Peyer's patch (tissue), 4 donors: ENCODE measurements around the gene C1QTNF7. TPM values are rescaled to one million over a fixed set of nuclear protein-coding genes. Genes with fewer than 3 reads are reported as not detected.

Source experiments
- DNase-seq, 3 donors: peaks; one replicate each; pipeline ENCODE4 v3.0.0-alpha.2; 2017 to 2019
- H3K27ac ChIP-seq, 4 donors: fragments of 200-600 bp; sonication (generic); one replicate each; pipeline ENCODE4 v1.5.1; 2016 to 2019
- H3K27me3 ChIP-seq, 2 donors: fragments of 200-600 bp; sonication (generic); one replicate each; pipeline ENCODE4 v1.5.1; 2019
- H3K36me3 ChIP-seq, 3 donors: fragments of 200-600 bp; sonication (generic); one replicate each; pipeline ENCODE4 v1.5.1; 2016 to 2019
- H3K4me1 ChIP-seq, 4 donors: fragments of 200-600 bp; sonication (generic); one replicate each; pipeline ENCODE4 v1.5.1; 2016 to 2019
- H3K4me3 ChIP-seq, 4 donors: fragments of 200-600 bp; sonication (generic); 1 replicate in 3 of 4; 2 replicates in 1 of 4; pipeline ENCODE4 v1.5.1; 2016 to 2019; ENCODE audit warnings: mild to moderate bottlenecking in 1 of 4
- H3K9me3 ChIP-seq, 4 donors: fragments of 200-600 bp; sonication (generic); one replicate each; pipeline ENCODE4 v1.5.1; 2016 to 2019; ENCODE audit warnings: mild to moderate bottlenecking in 1 of 4
- CTCF ChIP-seq, 6 experiments: fragments of 450-650 bp in 4 of 6; fragments of 200-600 bp in 2 of 6; sonication (generic) in 1 of 6; IDR thresholded peaks; one replicate each; pipeline ENCODE4 v1.5.1; 2017 to 2019; ENCODE audit warnings: antibody characterized with exemption in 6 of 6, mild to moderate bottlenecking in 3 of 6, moderate library complexity in 1 of 6
- POLR2A ChIP-seq, 2 donors: fragments of 450-650 bp; IDR thresholded peaks; one replicate each; pipeline ENCODE4 v1.5.1; 2017; ENCODE audit warnings: antibody characterized with exemption in 2 of 2, mild to moderate bottlenecking in 2 of 2, moderate library complexity in 2 of 2
- total RNA-seq, 4 donors: library from RNA; depleted of rRNA; stranded (reverse); fragments of >200 nt; gene quantifications; one replicate each; pipeline ENCODE4 v1.1.0, GENCODE V29; 2016

C1QTNF7 gene
- total RNA-seq, 4 donors from 2014 or later: 1.2 to 5.0 (median 2.7) TPM

- no peaks in the 10 kb centered on the region for H3K9me3 ChIP-seq
- H3K27ac ChIP-seq: no peak overlapping the region
- no peaks in the 10 kb centered on the region for H3K4me1 ChIP-seq
- H3K36me3 ChIP-seq: no peaks in the 10 kb centered on the region
- DNase-seq: no peak
- H3K27me3 ChIP-seq: no peaks in the 10 kb centered on the region
- no peak for TF ChIP-seq CTCF (IDR thresholded peaks at IDR 0.05)
- no peak for TF ChIP-seq POLR2A (IDR thresholded peaks at IDR 0.05)
- no peak overlapping the region for H3K4me3 ChIP-seq
Measured at GRCh38 chr4:15385515-15385914, 42.3 kb upstream of the C1QTNF7 start.

GRCh38 chr4:15385928-15386327 is 41.9 kb upstream of the C1QTNF7 start:
- H3K27ac ChIP-seq: no peak overlapping the region

GRCh38 chr4:15390494-15390893 is 37.3 kb upstream of the C1QTNF7 start:
- no peaks in the 10 kb centered on the region for H3K36me3 ChIP-seq
- no peak for DNase-seq
- H3K27ac ChIP-seq: no peak overlapping the region
- H3K9me3 ChIP-seq: no peaks in the 10 kb centered on the region
- no peaks in the 10 kb centered on the region for H3K27me3 ChIP-seq
- no peaks in the 10 kb centered on the region for H3K4me1 ChIP-seq
- no peak overlapping the region for H3K4me3 ChIP-seq
- TF ChIP-seq POLR2A (IDR thresholded peaks at IDR 0.05): no peak
- TF ChIP-seq CTCF (IDR thresholded peaks at IDR 0.05): no peak

More at GRCh38 chr4:15385928-15386327, 41.9 kb upstream of the C1QTNF7 start:
- Histone ChIP-seq H3K27me3 (no peaks in the 10 kb centered on the region), H3K4me1 (no peaks in the 10 kb centered on the region), H3K36me3 (no peaks in the 10 kb centered on the region), H3K4me3 (no peak overlapping the region), H3K9me3 (no peaks in the 10 kb centered on the region)
- TF ChIP-seq CTCF (IDR thresholded peaks at IDR 0.05): no peak
- TF ChIP-seq POLR2A (IDR thresholded peaks at IDR 0.05): no peak
- no peak for DNase-seq

- TF ChIP-seq CTCF (IDR thresholded peaks at IDR 0.05) (no peak), POLR2A (IDR thresholded peaks at IDR 0.05) (no peak)
- H3K9me3 ChIP-seq: no peaks in the 10 kb centered on the region
- H3K27me3 ChIP-seq: no peaks in the 10 kb centered on the region
- H3K4me3 ChIP-seq: no peak overlapping the region
- no peaks in the 10 kb centered on the region for H3K4me1 ChIP-seq
- no peaks in the 10 kb centered on the region for H3K36me3 ChIP-seq
- H3K27ac ChIP-seq: no peak overlapping the region
- no peak for DNase-seq
Measured at GRCh38 chr4:15392053-15392805, 35.6 kb upstream of the C1QTNF7 start.

- Histone ChIP-seq H3K27me3 (no peaks in the 10 kb centered on the region), H3K4me1 (peaks cover 0 to under 1% (median 0%) of the 10 kb centered on the region in 4 donors), H3K27ac (no peak overlapping the region), H3K9me3 (no peaks in the 10 kb centered on the region), H3K36me3 (no peaks in the 10 kb centered on the region), H3K4me3 (no peak overlapping the region)
- TF ChIP-seq POLR2A (IDR thresholded peaks at IDR 0.05): no peak
- TF ChIP-seq CTCF (IDR thresholded peaks at IDR 0.05): no peak
- DNase-seq: no peak
Measured at GRCh38 chr4:15395311-15395710, 32.5 kb upstream of the C1QTNF7 start.
